Activated T-helper 17 cell treated with anti-CD3 and anti-CD28 coated beads, Interleukin-2, amount 50 U/mL, for 72 hours (primary cell): Measurements from ENCODE around the gene ABCA3. TPM values are rescaled to one million over a fixed set of nuclear protein-coding genes. Genes with fewer than 3 reads are reported as not detected.
"Not testable (repeated sequence)": the region's sequence is repeated elsewhere in the genome, so short reads cannot be mapped to it uniquely, and the experiment has no call there.

Source experiments
- ATAC-seq: fragments of 150-1000 bp; cut with Tn5 transposase; replicated peaks from 2 replicates; pipeline ENCODE4 v1.10.0; 2021; ENCODE audit warnings: mild to moderate bottlenecking, moderate library complexity
- H3K27ac Mint-ChIP-seq: one replicate; pipeline ENCODE4 v1.8.0; 2022; ENCODE audit warnings: mixed read lengths
- H3K27me3 Mint-ChIP-seq: one replicate; pipeline ENCODE4 v1.8.0; 2022; ENCODE audit warnings: mixed read lengths
- H3K36me3 Mint-ChIP-seq: one replicate; pipeline ENCODE4 v1.8.0; 2022; ENCODE audit warnings: low read depth, mild to moderate bottlenecking, mixed read lengths
- H3K4me1 Mint-ChIP-seq: one replicate; pipeline ENCODE4 v1.8.0; 2022; ENCODE audit warnings: mixed read lengths
- H3K4me3 Mint-ChIP-seq: one replicate; pipeline ENCODE4 v1.8.0; 2022; ENCODE audit warnings: mild to moderate bottlenecking, mixed read lengths
- H3K9me3 Mint-ChIP-seq: one replicate; pipeline ENCODE4 v1.8.0; 2022; ENCODE audit warnings: mixed read lengths
- total RNA-seq, 2 donors: library from RNA; stranded (reverse); gene quantifications; one replicate each; pipeline ENCODE4 v1.2.3, GENCODE V29; 2022

Gene ABCA3
- 1 to 10 TPM; 4.7 to 5.2 TPM for total RNA-seq

- peak within 1 kb of the TSS; percentile 87 for H3K4me3 Mint-ChIP-seq
- no peaks in the 10 kb centered on the region for H3K36me3 Mint-ChIP-seq
- H3K4me1 Mint-ChIP-seq, result peaks cover 5% of the 10 kb centered on the region
- peak within 1 kb of the TSS; percentile 51 for H3K27ac Mint-ChIP-seq
- no peaks in the 10 kb centered on the region for H3K27me3 Mint-ChIP-seq
- H3K9me3 Mint-ChIP-seq, result no peaks in the 10 kb centered on the region
- ATAC-seq, result peak; percentile 87
Observed at GRCh38 chr16:2340564-2341455, at the start of gene ABCA3. Gene ABCA3 (minus strand): TSS chr16:2340728. CDS start chr16:2326466, 14,262 bp downstream.

- ATAC-seq, result peak; percentile 86
- Mint-ChIP-seq H3K36me3 (no peaks in the 10 kb centered on the region), H3K27ac (no peak overlapping the region)
Observed at GRCh38 chr16:2388875-2389433, 48.4 kb upstream of the ABCA3 start.

DNA sequence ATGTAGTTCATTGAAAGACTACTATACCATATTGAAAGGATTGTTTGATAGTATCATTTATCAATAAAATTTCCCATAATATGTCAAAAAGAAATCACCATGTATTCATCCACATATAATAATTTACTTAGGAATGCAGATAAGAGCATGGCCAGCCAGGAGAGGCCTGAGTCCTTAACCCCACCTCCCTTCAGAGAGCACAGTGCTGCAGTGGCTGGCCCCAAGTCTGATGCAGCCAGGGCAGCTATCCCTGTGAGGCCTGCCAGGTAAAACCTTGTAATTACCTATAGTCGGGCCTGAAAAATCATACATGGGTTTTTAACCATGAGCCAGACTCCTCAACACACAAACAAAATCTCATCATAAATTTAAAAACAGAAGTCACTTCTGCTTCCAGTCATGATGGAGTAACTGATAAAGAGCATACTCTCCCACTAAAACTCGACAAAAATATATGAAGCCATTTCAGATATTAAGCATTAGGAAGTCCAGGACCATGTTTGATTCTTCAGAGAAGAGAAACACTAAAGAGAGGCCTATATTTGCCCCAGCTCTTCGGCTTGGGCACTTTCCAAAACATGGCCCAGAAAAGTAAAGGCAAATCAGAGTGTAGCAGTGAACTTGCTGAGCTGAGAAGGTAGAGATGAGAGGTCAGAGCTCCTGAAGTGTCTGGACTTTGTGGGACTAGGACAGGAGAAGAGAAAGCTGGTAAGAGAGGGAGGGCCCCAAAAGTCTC, 47.8 kb upstream of the ABCA3 start:
- H3K9me3 Mint-ChIP-seq, result no peaks in the 10 kb centered on the region
- H3K36me3 Mint-ChIP-seq, result no peaks in the 10 kb centered on the region
- H3K27ac Mint-ChIP-seq, result no peak overlapping the region
- peak; percentile 12 for ATAC-seq
- H3K4me1 Mint-ChIP-seq, result no peaks in the 10 kb centered on the region
- H3K4me3 Mint-ChIP-seq, result no peak overlapping the region
- H3K27me3 Mint-ChIP-seq, result no peaks in the 10 kb centered on the region

More at GRCh38 chr16:2388875-2389433, 48.4 kb upstream of the ABCA3 start:
- Mint-ChIP-seq H3K4me3 (no peak overlapping the region), H3K27me3 (no peaks in the 10 kb centered on the region), H3K9me3 (no peaks in the 10 kb centered on the region), H3K4me1 (no peaks in the 10 kb centered on the region)

DNA sequence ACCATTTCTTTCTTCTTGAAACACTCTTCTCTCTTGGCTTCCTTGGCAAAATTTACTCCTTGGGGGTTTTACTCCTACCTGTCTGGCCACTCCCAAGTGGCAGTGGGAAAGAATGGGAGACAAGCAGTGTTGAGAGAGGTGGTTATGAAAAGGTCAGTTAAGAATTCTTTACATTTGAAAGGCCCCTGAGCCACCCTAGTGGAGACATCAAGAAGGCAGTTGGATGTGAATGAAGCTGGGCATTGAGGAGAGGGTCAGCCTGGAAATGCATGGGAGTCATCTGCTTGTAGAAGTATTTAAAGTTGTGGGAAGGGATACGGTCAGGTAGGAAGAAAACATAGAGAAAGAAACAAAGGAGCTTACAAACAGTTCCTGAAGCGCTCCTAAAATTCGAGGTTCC, 46.5 kb upstream of the ABCA3 start:
- no peaks in the 10 kb centered on the region for H3K4me1 Mint-ChIP-seq
- H3K27ac Mint-ChIP-seq, result no peak overlapping the region
- no peak for ATAC-seq
- no peaks in the 10 kb centered on the region for H3K36me3 Mint-ChIP-seq
- H3K4me3 Mint-ChIP-seq, result no peak overlapping the region
- no peaks in the 10 kb centered on the region for H3K9me3 Mint-ChIP-seq
- peaks cover 3% of the 10 kb centered on the region for H3K27me3 Mint-ChIP-seq

- not testable (repeated sequence) for H3K4me1 Mint-ChIP-seq, H3K27me3 Mint-ChIP-seq, H3K9me3 Mint-ChIP-seq, H3K27ac Mint-ChIP-seq, H3K4me3 Mint-ChIP-seq, ATAC-seq, H3K36me3 Mint-ChIP-seq
Observed at GRCh38 chr16:2385982-2386381, 45.5 kb upstream of the ABCA3 start.

DNA sequence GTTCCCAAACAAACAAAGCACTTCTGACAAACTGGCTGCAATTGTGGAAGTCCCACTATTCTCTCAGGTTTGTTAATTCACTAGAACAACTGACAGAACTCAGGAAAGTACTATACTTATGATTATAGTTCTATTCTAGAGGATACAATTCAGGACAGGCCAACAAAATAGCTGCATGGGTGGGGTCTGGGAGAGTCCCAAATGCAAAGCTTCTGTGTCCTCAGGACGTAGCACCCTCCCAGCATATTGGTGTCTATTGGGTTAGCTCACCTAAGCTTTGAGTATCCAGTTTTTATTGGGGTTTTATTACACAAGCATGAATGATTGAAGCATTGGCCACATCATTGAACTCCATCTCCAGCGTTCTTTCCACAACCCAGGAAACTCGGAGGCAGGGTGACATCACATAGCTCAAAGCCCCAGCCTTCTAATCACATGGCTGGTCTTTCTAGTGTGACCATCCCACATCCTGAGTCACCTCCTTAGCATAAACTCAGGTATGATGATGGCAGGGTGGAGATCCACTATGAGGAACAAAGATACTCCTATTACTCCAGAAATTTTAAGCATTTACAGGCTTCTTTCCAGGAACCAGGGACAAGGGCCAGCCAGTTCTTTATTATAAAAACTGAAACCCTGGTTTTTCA, 44.8 kb upstream of the ABCA3 start:
- no peak overlapping the region for H3K4me3 Mint-ChIP-seq
- no peaks in the 10 kb centered on the region for H3K9me3 Mint-ChIP-seq
- H3K27me3 Mint-ChIP-seq, result peaks cover 3% of the 10 kb centered on the region
- no peaks in the 10 kb centered on the region for H3K4me1 Mint-ChIP-seq
- ATAC-seq, result no peak
- H3K27ac Mint-ChIP-seq, result no peak overlapping the region
- no peaks in the 10 kb centered on the region for H3K36me3 Mint-ChIP-seq

DNA sequence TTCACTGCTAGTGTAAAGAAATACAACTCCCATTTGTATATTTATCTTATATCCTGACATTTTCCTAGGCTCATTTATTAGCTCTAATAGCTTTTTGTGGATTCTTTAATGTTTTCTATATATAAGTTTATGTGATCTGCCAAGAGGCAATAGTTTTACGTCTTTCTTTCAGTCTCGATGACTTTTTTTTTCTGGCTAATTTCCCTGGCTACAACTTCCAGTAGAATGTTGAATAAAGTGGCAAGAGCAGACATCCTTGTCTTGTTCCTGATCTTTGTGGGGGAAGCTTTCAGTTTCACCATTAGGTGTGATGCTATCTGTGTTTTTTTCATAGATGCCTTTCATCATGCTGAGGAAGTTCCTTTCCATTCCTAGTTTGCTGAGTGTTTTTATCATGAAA, 43.9 kb upstream of the ABCA3 start:
- no peak for ATAC-seq
- no peak overlapping the region for H3K4me3 Mint-ChIP-seq
- no peaks in the 10 kb centered on the region for H3K9me3 Mint-ChIP-seq
- H3K27me3 Mint-ChIP-seq, result peaks cover 3% of the 10 kb centered on the region
- H3K36me3 Mint-ChIP-seq, result no peaks in the 10 kb centered on the region
- no peaks in the 10 kb centered on the region for H3K4me1 Mint-ChIP-seq
- no peak overlapping the region for H3K27ac Mint-ChIP-seq

DNA sequence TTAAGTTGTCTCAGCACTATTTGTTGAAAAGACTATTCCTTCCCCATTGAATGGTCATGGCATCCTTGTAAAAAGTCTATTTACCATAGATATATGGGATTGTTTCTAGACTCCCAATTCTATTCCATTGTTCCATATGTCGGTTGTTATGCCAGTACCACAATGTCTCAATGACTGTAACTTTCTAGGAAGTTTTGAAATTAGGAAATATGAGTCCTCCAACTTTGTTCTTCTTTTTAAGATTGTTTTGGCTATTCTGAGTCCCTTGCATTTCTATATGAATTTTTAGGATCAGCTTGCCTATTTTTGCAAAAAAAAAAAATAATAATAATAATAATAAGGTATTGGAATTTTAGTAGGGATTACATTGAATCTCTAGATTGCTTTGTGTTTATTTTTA, 43.0 kb upstream of the ABCA3 start:
- no peak for ATAC-seq
- H3K27me3 Mint-ChIP-seq, result peaks cover 3% of the 10 kb centered on the region
- no peaks in the 10 kb centered on the region for H3K4me1 Mint-ChIP-seq
- no peak overlapping the region for H3K4me3 Mint-ChIP-seq
- H3K9me3 Mint-ChIP-seq, result no peaks in the 10 kb centered on the region
- no peaks in the 10 kb centered on the region for H3K36me3 Mint-ChIP-seq
- no peak overlapping the region for H3K27ac Mint-ChIP-seq

DNA sequence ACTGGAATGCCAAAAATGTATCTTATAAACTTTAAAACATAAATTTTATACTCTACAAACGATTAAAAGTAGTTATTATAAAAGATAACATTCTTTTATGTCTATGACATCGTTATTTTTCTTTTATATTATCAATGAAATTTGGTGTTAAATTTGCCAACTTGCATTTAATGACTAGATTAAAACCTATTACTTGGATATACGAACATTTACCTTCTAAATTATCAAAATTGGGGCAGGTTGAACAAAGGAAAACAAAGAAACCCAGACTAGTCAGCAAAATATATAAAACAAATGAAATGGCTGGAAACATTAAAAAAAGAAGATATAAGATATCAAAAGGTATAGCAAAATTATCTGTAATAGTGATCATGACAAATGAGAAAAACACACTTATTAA, 34.1 kb upstream of the ABCA3 start:
- H3K27ac Mint-ChIP-seq, result no peak overlapping the region
- no peaks in the 10 kb centered on the region for H3K9me3 Mint-ChIP-seq
- H3K36me3 Mint-ChIP-seq, result no peaks in the 10 kb centered on the region
- no peak for ATAC-seq
- H3K4me3 Mint-ChIP-seq, result no peak overlapping the region
- peaks cover 16% of the 10 kb centered on the region for H3K27me3 Mint-ChIP-seq
- H3K4me1 Mint-ChIP-seq, result no peaks in the 10 kb centered on the region

- H3K36me3 Mint-ChIP-seq, result no peaks in the 10 kb centered on the region
- no peak overlapping the region for H3K4me3 Mint-ChIP-seq
- peaks cover 23% of the 10 kb centered on the region for H3K27me3 Mint-ChIP-seq
- no peaks in the 10 kb centered on the region for H3K9me3 Mint-ChIP-seq
- H3K27ac Mint-ChIP-seq, result no peak overlapping the region
- no peaks in the 10 kb centered on the region for H3K4me1 Mint-ChIP-seq
- ATAC-seq, result no peak
Observed at GRCh38 chr16:2373176-2373575, 32.6 kb upstream of the ABCA3 start.

DNA sequence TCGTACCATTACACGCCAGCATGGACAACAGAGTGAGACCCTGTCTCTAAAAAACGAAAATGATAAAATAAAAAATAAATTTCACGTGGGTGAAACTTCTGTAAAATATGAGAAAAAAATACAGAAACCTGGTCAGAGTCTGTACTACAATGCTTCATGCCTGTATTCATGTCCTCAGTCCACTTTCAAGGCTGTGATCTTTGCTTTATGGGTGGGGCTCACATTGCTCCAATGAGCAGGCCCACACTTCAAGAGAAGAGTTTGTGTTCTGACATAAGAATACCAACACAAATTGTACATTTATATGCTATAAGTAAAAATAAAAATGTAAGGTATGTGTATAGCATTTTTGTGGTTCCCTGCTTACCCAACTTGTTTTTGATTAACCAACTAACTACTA, 32.2 kb upstream of the ABCA3 start:
- no peaks in the 10 kb centered on the region for H3K36me3 Mint-ChIP-seq
- no peaks in the 10 kb centered on the region for H3K4me1 Mint-ChIP-seq

GRCh38 chr16:2371421-2371820, 30.9 kb upstream of the ABCA3 start:
- ATAC-seq, result no peak
- no peaks in the 10 kb centered on the region for H3K36me3 Mint-ChIP-seq
- H3K4me1 Mint-ChIP-seq, result no peaks in the 10 kb centered on the region
- no peaks in the 10 kb centered on the region for H3K9me3 Mint-ChIP-seq
- H3K27me3 Mint-ChIP-seq, result peaks cover 25% of the 10 kb centered on the region
- H3K27ac Mint-ChIP-seq, result no peak overlapping the region
- no peak overlapping the region for H3K4me3 Mint-ChIP-seq

More for the DNA sequence above, 32.2 kb upstream of the ABCA3 start:
- Mint-ChIP-seq H3K9me3 (no peaks in the 10 kb centered on the region), H3K27ac (no peak overlapping the region), H3K4me3 (no peak overlapping the region), H3K27me3 (peaks cover 25% of the 10 kb centered on the region)
- no peak for ATAC-seq

- H3K4me3 Mint-ChIP-seq, result no peak overlapping the region
- no peak overlapping the region for H3K27ac Mint-ChIP-seq
- no peaks in the 10 kb centered on the region for H3K36me3 Mint-ChIP-seq
- H3K9me3 Mint-ChIP-seq, result no peaks in the 10 kb centered on the region
- ATAC-seq, result no peak
- no peaks in the 10 kb centered on the region for H3K4me1 Mint-ChIP-seq
- H3K27me3 Mint-ChIP-seq, result peaks cover 29% of the 10 kb centered on the region
Observed at GRCh38 chr16:2370721-2371120, 30.2 kb upstream of the ABCA3 start.

GRCh38 chr16:2366660-2367309, 26.3 kb upstream of the ABCA3 start:
- peaks cover 28% of the 10 kb centered on the region for H3K27me3 Mint-ChIP-seq
- no peaks in the 10 kb centered on the region for H3K9me3 Mint-ChIP-seq
- no peak overlapping the region for H3K4me3 Mint-ChIP-seq

More at GRCh38 chr16:2366660-2367309, 26.3 kb upstream of the ABCA3 start:
- no peak overlapping the region for H3K27ac Mint-ChIP-seq
- no peaks in the 10 kb centered on the region for H3K36me3 Mint-ChIP-seq
- H3K4me1 Mint-ChIP-seq, result no peaks in the 10 kb centered on the region
- ATAC-seq, result peak; percentile 31
